Endothelial cell of umbilical vein (primary cell): ENCODE measurements around the gene ZBTB48.

ENCODE experiments used
- EZH2 ChIP-seq: IDR thresholded peaks from 2 replicates; pipeline ENCODE4 v1.6.1; 2012; ENCODE audit warnings: borderline replicate concordance, low read depth, mild to moderate bottlenecking, moderate library complexity, low read length, inconsistent platforms; ENCODE audit not compliant: severe bottlenecking
- TF ChIP-seq, protein P1 (sequence below), 2 donors: IDR thresholded peaks; 1 replicate in 1 of 2; 2 replicates in 1 of 2; pipeline ENCODE4 v1.5.1; 2011; ENCODE audit warnings: low read length in 2 of 2, mild to moderate bottlenecking in 2 of 2, moderate library complexity in 2 of 2, control low read depth in 1 of 2, inconsistent platforms in 1 of 2, low read depth in 1 of 2; ENCODE audit not compliant: insufficient read depth in 1 of 2; ENCODE audit errors: extremely low read depth in 1 of 2

DNA sequence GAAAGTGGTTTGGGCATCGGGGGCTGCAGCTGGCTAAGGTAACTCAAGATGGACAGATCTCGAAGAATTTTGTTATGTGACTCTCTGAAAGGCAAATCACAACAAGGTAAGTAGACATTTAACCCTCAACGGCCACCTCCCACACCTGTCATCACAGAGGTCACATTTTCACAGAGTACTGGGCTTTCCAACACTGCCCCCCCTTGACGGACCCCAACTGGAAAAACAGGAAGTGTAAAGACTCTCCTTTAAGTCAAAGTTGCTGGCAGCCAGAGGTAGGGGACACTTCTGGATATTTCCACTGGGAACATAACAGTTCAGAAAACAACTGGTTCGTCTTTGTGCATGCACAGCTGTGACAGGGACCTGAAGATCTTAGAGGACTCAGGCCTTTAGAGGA, 47.8 kb upstream of the ZBTB48 start:
- TF ChIP-seq, protein P1, sequence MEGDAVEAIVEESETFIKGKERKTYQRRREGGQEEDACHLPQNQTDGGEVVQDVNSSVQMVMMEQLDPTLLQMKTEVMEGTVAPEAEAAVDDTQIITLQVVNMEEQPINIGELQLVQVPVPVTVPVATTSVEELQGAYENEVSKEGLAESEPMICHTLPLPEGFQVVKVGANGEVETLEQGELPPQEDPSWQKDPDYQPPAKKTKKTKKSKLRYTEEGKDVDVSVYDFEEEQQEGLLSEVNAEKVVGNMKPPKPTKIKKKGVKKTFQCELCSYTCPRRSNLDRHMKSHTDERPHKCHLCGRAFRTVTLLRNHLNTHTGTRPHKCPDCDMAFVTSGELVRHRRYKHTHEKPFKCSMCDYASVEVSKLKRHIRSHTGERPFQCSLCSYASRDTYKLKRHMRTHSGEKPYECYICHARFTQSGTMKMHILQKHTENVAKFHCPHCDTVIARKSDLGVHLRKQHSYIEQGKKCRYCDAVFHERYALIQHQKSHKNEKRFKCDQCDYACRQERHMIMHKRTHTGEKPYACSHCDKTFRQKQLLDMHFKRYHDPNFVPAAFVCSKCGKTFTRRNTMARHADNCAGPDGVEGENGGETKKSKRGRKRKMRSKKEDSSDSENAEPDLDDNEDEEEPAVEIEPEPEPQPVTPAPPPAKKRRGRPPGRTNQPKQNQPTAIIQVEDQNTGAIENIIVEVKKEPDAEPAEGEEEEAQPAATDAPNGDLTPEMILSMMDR (IDR thresholded peaks at IDR 0.05; ENCODE audit: extremely low read depth in 1 of 2, insufficient read depth in 1 of 2, low read depth in 1 of 2, low read length in 2 of 2): no peak
- TF ChIP-seq EZH2: no peak
